Globus pallidus (tissue), 1 donor: ENCODE data around the gene STX1A.

ENCODE experiments used
- DNase-seq: peaks from one replicate; pipeline ENCODE4 v3.0.0-alpha.2; 2015; ENCODE audit warnings: low spot score

The STX1A gene

GRCh38 chr7:73706126-73707044, 13.1 kb downstream of the STX1A start:
- no peak for DNase-seq

DNA sequence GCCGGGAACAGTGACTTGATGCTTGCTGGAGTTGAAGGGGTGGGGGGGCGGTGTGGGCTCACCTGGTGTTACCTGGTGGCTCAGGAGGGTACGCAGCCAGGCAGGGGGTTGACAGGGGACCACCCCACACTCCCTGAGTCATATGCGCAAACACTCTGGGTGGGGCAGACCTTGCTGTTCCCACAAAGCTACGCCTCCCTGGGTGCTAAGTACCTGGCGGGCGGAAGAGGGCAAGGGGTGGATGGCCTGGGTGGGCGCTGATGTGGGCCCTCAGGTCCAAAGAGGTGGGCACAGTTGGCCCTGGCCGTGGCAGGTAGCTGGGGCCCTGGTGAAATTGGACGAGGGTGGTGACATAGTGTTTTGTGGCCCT, 13.9 kb downstream of the STX1A start:
- no peak for DNase-seq

GRCh38 chr7:73704640-73705550, 14.6 kb downstream of the STX1A start:
- no peak for DNase-seq

DNA sequence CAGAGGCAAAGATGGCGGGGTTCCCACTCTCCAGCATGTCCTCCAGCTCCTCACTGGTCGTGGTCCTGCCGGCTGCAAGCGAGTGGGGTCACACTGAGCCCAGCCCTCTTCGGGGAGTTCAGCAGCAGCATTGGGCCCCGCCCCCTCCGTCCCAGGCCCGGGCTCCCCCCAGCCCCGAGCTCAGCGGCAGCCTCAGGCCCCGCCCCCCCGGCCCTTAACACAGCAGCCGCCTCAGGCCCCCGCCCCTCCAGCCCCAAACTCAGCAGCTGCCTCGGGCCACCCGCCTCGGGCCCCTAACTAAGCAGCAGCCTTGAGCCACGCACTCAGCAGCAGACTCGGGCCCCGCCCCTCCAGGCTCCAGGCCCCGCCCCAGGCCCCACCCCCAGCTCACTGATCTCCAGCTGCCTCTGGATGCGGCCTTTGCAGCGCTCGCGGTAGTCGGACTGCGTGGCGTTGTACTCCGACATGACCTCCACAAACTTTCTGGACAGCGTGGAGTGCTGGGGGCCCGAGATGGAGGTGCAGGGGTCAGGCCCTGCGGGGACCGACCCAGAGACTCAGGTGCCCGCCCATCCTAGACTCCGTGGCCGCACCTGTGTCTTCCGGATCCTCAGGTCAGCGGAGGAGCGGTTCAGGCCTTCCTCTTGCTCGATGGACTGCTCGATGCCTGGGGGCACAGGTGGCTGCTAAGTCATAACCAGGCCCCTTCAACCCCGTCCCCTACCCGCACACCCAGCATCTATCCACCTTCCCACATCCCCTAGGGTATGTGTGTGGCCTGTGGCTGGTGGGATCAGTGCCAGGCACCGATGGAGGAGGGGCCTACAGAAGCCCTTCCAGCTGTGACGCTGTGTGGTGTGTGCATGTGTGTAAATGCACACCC, 15.5 kb downstream of the STX1A start:
- DNase-seq: no peak

DNA sequence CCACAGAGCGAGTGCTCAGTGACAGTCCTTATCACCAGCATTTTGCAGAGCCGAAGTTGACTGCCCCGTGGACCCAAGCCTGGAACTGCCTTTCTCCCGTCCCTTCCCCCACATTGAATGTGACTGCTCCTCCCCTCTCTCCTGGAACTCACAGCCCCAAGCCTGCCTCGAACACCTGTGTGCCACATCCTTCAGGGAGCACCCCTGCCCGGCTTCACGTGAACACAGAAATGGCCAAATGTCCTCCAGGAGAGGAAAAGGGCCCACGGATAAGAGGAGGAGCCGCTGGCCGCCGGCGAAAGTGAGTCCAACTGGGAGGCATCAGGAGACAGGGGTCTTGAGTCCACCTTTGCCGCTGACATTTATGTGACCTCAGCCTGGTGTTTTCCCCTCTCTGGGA, 16.2 kb downstream of the STX1A start:
- no peak for DNase-seq

- no peak for DNase-seq
These were observed 16.8 kb downstream of the STX1A start for GRCh38 chr7:73702665-73703064.

GRCh38 chr7:73702226-73702625, 17.2 kb downstream of the STX1A start:
- no peak for DNase-seq

- no peak for DNase-seq
These were observed 18.0 kb downstream of the STX1A start for GRCh38 chr7:73701357-73701995.

- DNase-seq: no peak
These were observed 18.8 kb downstream of the STX1A start for GRCh38 chr7:73700581-73701134.

DNA sequence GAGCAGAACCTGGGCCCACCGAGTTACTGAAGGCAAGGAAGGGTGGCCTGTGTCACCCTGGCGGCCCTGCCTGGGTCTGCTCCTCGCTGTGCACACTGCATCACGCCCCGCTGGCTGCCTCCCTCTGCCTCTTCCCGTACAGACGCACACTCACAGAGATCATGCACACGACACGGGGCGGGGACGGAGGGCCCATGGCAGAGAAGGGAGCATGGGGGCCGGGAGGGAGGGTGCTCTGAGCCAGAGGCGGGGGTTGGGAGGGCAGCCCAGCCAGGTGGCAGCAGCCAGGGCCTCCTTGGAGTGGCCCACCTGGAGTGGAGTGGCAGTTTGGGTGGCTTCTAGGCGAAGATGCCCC, 19.4 kb downstream of the STX1A start:
- no peak for DNase-seq

GRCh38 chr7:73699370-73700068, 19.9 kb downstream of the STX1A start:
- no peak for DNase-seq

DNA sequence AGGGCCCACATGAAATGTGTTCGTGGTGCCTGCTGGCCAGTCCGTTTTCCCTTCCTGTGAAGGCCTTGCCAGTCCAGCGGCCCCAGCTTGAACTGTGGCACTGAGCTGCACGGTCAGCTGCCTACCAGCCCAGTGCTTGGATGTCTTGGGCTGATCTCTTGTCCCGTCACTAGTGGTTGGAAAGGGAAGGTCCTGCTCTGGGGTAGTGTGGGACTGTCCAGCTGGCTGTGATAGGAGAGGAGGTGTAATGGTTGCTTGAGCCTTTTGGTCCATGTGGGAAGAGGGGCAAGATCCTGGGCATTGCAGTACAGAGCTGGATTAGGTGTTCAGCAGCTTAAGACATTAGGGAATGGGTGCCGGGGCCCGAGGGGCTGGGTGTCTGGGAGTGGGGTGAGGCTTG, 21.1 kb downstream of the STX1A start:
- DNase-seq: no peak

- DNase-seq: no peak
These were observed 23.1 kb downstream of the STX1A start for GRCh38 chr7:73696372-73696771.

DNA sequence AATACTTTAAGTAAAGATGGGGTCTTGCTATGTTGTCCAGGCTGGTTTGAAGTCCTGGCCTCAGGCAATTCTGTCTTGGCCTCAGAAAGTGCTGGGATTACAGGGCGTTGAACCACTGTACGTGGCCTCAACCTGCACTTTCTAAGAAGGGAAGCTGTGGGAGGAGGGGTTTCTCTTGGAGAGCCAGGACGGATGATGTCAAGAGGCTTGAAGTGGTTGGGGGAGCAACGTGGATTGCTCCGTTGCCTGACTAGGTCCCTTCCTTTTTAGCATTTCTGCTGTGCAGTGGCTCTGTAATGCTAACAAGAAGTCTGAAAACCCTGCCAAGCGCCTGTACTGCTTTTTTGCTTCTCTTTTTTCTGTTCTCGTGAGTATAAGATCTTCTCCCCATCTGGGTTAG, 28.8 kb downstream of the STX1A start:
- DNase-seq: no peak

GRCh38 chr7:73688288-73688687, 31.2 kb downstream of the STX1A start:
- no peak for DNase-seq

- DNase-seq: no peak
These were observed 34.2 kb downstream of the STX1A start for GRCh38 chr7:73685311-73685710.

DNA sequence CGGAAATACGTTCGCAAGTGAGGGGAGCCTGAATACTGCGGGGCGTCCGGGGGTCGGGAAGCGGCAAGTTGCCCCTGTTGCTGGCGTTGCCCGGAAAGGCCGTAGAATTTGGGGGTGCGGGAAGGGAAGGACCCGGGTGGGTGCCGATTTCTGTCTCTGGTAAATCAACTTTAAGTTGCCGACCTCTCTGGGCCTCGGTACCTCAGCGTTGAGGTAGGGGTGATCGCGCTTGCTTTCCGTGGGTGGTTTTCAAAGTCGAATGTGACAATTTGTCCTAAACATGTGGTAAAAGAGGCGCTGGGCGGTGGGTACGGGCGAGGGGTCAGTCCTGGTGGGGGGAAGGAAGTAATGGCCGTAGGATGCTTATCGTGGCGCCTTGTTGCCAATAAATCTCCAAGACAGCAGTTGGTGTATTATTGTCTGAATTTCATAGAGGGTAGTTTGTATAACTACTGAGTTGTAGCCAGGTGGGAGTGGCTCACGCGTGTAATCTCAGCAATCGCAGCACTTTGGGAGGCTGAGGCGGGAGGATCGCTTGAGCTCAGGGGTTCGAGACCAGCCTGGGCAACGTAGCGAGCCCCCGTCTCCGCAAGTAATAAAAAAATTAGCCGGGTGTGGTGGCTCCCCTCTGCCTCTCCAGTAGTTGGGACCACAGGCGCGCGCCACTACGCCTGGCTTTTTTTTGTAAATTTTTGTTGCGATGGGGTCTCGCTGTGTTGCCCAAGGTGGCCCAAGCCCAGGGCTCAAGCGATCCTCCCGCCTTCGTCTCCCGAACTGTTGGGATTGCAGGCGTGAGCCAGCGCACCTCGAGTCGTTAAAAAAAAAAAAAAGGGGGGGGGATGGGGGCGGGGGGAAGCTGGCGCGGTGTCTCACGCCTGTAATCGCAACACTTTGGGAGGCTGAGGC, 35.4 kb downstream of the STX1A start:
- DNase-seq: no peak

DNA sequence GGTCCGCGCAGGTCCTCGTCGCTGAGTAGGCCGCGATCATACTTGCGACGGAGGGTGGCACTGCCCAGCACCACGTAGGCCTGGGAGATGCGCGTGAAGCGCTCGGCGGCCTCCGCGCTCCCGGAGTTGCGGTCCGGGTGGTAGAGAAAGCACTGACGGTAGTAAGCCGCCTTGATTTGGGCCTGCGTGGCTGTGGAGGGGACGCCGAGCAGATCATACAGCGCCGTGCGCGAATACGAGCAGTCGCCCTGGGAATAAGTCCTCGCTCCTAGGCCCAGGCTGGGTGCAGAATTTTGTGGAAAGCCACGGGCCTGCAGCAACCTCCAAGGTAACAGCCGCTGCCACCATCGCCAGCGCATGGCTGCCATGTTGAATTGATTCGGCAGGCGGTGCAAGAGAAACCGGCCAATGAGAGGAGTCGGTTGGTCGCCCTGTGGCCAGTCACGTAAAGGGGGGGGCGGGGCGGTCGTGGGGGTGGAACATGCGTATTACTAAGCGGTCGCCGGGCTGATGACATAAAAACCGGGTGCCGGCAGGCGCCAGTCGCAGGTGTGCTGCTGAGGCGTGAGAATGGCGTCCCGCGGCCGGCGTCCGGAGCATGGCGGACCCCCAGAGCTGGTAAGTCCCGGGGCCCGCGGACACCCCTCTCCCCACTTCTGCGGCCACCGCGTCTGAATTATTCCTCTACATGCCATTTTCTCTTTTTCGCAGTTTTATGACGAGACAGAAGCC, 36.2 kb downstream of the STX1A start, which contains the start of the genes BUD23 and DNAJC30:
BUD23 (plus strand) TSS at position 542 of the 732 bp plus-strand sequence; CDS start at position 571, 29 bp downstream.
DNAJC30 (minus strand) TSS at position 398 of the 732 bp plus-strand sequence; CDS start at position 368, 30 bp downstream.
- DNase-seq: peak; percentile 92

DNA sequence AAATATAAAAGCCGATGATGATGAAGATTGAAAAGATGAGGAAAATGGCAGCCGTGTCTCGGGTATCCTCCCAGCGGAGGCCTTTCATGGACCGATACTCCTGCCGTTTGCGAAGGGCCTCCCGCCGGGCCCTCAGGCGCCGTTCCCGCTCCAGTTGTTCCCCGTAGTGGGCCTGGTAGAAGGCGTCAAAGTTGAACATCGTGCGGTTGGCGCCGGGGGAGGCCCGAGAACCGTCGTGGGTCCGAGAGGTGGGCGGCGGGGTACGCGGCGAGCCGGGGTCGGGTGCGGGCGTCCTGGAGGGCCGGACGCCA, 36.8 kb downstream of the STX1A start:
- DNase-seq: no peak
